HepG2 (cell line): ENCODE results near the gene GAN.

ENCODE experiments used
- CBX2 ChIP-seq, 2 experiments: fragments of 200-600 bp in 1 of 2; sonication (generic); formaldehyde crosslinking in 1 of 2; IDR thresholded peaks; 2 replicates each; pipeline versions ENCODE4 v1.7.0 to v1.8.1; 2018 to 2022; ENCODE audit warnings: low read depth in 2 of 2, low read length in 1 of 2, mild to moderate bottlenecking in 1 of 2, missing genetic modification reagents in 1 of 2
- FOXO1 ChIP-seq: sonication (generic); formaldehyde crosslinking; IDR thresholded peaks from 2 replicates; pipeline ENCODE4 v1.4.0; 2020; ENCODE audit warnings: missing genetic modification reagents
- HIVEP1 ChIP-seq: sonication (generic); formaldehyde crosslinking; IDR thresholded peaks from 2 replicates; pipeline ENCODE4 v1.4.0; 2020; ENCODE audit warnings: mild to moderate bottlenecking, missing genetic modification reagents
- MYC ChIP-seq: sonication (generic); formaldehyde crosslinking; IDR thresholded peaks from 2 replicates; pipeline ENCODE4 v1.9.0; 2021; ENCODE audit warnings: missing genetic modification reagents, borderline replicate concordance
- RCOR2 ChIP-seq: IDR thresholded peaks from 2 replicates; pipeline ENCODE4 v1.6.1; 2016; ENCODE audit warnings: missing biosample characterization, missing genetic modification reagents
- SMAD1 ChIP-seq: sonication (generic); formaldehyde crosslinking; IDR thresholded peaks from 2 replicates; pipeline ENCODE4 v1.4.0; 2020; ENCODE audit warnings: missing genetic modification reagents, low read depth, mild to moderate bottlenecking, borderline replicate concordance
- SP5 ChIP-seq: IDR thresholded peaks from 2 replicates; pipeline ENCODE4 v1.6.1; 2016; ENCODE audit warnings: low read depth, borderline replicate concordance
- SRF ChIP-seq: IDR thresholded peaks from 2 replicates; pipeline ENCODE4 v1.6.1; 2011; ENCODE audit warnings: mild to moderate bottlenecking, low read depth, low read length, moderate library complexity
- TFE3 ChIP-seq: IDR thresholded peaks from 2 replicates; pipeline ENCODE4 v1.6.1; 2016
- ZNF747 ChIP-seq: sonication (generic); formaldehyde crosslinking; IDR thresholded peaks from 2 replicates; pipeline ENCODE4 v1.8.1; 2023; ENCODE audit warnings: missing genetic modification reagents, mild to moderate bottlenecking, borderline replicate concordance
- TF ChIP-seq, protein P1 (sequence below): sonication (generic); formaldehyde crosslinking; IDR thresholded peaks from 2 replicates; pipeline ENCODE4 v1.5.0; 2020; ENCODE audit warnings: mild to moderate bottlenecking, missing genetic modification reagents, moderate library complexity

DNA sequence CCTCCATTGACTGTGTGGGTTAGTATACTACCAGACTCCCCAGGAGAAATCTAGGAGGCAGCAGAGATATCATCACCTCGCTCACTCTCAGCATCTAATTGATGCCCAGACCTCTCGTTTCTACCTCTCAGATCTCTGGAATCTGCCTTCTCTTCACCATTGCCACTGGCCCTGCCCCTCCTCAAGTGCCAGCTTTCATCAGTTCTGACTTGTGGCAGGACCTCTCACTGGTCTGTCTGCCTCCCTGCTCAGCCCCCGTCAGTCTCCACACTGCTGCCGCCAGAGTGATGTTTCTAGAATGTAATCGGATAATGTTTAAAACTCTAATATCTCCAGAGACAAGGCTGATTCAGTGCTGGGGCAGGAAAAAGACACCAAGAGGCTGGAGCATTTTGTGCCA is 15.2 kb downstream of the GAN start:
- TF ChIP-seq, protein P1, sequence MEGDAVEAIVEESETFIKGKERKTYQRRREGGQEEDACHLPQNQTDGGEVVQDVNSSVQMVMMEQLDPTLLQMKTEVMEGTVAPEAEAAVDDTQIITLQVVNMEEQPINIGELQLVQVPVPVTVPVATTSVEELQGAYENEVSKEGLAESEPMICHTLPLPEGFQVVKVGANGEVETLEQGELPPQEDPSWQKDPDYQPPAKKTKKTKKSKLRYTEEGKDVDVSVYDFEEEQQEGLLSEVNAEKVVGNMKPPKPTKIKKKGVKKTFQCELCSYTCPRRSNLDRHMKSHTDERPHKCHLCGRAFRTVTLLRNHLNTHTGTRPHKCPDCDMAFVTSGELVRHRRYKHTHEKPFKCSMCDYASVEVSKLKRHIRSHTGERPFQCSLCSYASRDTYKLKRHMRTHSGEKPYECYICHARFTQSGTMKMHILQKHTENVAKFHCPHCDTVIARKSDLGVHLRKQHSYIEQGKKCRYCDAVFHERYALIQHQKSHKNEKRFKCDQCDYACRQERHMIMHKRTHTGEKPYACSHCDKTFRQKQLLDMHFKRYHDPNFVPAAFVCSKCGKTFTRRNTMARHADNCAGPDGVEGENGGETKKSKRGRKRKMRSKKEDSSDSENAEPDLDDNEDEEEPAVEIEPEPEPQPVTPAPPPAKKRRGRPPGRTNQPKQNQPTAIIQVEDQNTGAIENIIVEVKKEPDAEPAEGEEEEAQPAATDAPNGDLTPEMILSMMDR (CRISPR knock-in tag), result no peak
- no peak for TF ChIP-seq FOXO1 (CRISPR knock-in tag)
- no peak for TF ChIP-seq ZNF747
- no peak for TF ChIP-seq SRF
- no peak for TF ChIP-seq SP5 (CRISPR knock-in tag)
- TF ChIP-seq MYC (CRISPR knock-in tag), result no peak
- TF ChIP-seq TFE3 (CRISPR knock-in tag), result no peak
- no peak for TF ChIP-seq HIVEP1 (CRISPR knock-in tag)
- TF ChIP-seq RCOR2 (CRISPR knock-in tag), result no peak
- TF ChIP-seq CBX2 (IDR thresholded peaks at IDR 0.05; ENCODE audit: low read depth, low read length), result no peak
- TF ChIP-seq CBX2 (CRISPR knock-in tag; IDR thresholded peaks at IDR 0.05; ENCODE audit: low read depth), result no peak
- no peak for TF ChIP-seq SMAD1
